ENCODE data around the gene NOP9.

Gene NOP9

DNA sequence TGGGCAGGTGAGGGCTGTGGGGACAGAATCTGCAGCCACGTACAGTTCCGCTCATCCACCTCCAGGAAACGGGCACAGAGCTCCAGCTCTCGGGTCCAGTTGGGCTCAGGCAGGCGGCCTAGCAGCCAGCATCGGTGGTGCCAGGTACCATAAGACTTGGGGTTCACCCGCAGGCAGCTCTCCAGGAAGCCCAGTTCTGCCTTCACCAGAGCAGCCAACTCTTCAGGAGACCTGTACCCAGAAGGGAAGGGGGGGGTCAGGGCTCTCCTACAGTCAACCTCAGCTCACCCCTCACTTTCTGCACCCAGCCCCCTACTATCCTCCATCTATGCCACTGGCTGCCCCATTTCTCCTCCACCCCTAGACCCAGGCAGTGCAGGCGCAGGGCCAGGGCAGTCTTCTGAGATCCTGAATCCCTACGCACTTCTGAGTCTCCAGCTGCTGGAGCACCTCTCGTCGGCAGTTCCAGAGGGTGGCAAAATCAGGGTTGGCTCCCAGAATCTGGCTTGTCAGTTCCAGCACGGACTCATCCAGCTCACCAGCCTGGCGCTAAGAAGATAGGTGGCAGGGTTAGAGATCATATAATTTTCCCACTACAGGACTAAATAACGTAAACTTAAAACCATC is 29.6 kb upstream of the NOP9 start:
- TF ChIP-seq, protein P1, sequence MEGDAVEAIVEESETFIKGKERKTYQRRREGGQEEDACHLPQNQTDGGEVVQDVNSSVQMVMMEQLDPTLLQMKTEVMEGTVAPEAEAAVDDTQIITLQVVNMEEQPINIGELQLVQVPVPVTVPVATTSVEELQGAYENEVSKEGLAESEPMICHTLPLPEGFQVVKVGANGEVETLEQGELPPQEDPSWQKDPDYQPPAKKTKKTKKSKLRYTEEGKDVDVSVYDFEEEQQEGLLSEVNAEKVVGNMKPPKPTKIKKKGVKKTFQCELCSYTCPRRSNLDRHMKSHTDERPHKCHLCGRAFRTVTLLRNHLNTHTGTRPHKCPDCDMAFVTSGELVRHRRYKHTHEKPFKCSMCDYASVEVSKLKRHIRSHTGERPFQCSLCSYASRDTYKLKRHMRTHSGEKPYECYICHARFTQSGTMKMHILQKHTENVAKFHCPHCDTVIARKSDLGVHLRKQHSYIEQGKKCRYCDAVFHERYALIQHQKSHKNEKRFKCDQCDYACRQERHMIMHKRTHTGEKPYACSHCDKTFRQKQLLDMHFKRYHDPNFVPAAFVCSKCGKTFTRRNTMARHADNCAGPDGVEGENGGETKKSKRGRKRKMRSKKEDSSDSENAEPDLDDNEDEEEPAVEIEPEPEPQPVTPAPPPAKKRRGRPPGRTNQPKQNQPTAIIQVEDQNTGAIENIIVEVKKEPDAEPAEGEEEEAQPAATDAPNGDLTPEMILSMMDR (IDR thresholded peaks at IDR 0.05; ENCODE audit: control insufficient read depth, insufficient read depth, low read depth, low read length, missing control alignments) = no peak
- no peak overlapping the region for H3K4me3 ChIP-seq (ENCODE audit: control insufficient read depth, low read depth, low read length)
- DNase-seq (ENCODE audit: low read depth) = no peak

DNA sequence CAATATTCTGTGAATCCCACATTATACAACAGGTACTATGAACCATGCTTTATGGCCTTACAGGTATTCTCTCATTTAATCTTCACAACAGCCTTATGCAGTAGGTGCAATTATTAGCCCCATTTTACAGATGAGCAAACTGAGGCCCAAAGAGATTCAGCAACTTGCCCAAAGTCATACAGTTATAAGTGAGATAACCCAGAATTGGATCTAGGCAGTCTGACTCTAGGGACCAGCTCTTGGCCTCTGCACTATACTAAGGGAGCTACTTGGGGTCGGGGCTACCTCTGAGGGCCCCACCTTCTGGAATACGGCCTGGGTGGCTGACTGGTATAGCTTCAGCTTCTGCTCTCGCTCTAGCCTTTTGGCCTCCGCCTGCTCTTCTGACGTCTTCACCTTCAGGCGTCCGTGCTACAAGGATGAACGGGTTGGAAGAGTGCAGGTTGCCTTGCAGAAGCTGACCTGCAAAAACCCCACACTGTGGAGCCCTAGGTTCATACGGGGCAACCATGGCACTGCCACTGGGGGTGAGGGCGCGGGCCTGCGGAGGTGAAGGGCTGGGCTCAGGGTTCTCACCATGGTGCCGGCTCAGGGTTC is 29.0 kb upstream of the NOP9 start:
- H3K4me3 ChIP-seq (ENCODE audit: control insufficient read depth, low read depth, low read length) = peak overlapping the region; percentile 79
- TF ChIP-seq, protein P1 (IDR thresholded peaks at IDR 0.05; ENCODE audit: control insufficient read depth, insufficient read depth, low read depth, low read length, missing control alignments) = no peak
- DNase-seq (ENCODE audit: low read depth) = no peak

DNA sequence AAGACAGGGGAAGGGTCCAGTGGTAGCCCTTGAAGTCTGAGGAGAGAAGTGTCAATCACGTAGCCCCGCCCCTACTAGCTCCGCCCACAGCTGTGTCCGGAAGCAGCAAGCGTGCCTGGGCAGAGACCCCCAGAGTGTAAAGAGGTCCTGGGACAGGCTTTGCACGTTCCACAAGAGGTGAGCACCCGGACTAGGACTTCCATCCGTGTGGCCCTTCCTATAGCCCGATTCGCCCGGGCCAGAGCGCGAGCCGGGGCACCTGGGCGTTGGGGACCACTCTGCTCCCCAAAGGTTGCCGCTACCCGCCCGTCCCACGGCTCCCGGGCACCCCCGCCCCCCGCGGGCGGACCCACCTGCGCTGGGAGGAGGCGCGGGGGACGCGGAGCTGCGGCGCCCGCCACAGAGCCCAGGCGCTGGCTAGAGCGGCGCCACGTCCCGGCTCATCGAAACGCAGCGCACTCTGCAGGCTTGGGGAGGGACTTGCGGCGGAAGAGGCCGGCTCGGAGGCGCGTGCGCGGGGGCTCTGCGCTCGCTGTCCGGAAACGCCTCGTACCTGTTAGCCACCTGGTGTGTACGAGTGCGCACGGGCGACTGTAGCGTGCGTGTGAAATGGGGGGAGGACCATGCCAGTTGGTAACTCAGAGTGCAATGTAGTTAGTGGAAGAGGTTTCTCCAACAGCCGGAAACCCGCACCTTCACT is 28.4 kb upstream of the NOP9 start, which contains the start of gene RABGGTA:
Gene RABGGTA (minus strand): TSS at position 464 of the 700 bp plus-strand sequence. CDS start 482 bp downstream, outside the sequence.
- peak; percentile 46 for DNase-seq (ENCODE audit: low read depth)
- TF ChIP-seq, protein P1 (IDR thresholded peaks at IDR 0.05; ENCODE audit: control insufficient read depth, insufficient read depth, low read depth, low read length, missing control alignments) = peak; percentile 66

DNA sequence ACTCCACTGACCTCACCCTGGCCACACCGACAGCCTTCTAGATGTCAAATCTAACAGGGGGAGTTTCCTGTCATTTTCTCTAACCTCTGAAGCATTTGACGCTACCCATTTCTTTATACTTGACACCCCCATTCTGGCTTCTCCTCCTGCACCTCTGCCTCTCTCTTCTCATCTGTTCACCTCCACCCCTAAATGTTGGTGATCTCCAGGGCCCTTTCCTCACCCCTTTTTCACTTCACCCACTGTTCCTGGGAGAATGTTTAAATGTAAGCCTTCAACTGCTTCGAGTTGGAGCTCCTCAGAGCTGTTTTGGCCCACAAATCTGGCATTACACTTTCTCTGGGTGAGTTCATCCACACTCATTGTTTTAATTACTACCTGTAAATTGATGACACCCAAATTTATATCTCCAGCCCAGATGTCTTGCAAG is 27.8 kb upstream of the NOP9 start:
- H3K4me3 ChIP-seq (ENCODE audit: control insufficient read depth, low read depth, low read length) = peak overlapping the region; percentile 79
- DNase-seq (ENCODE audit: low read depth) = no peak
- TF ChIP-seq, protein P1 (IDR thresholded peaks at IDR 0.05; ENCODE audit: control insufficient read depth, insufficient read depth, low read depth, low read length, missing control alignments) = no peak

More for the DNA sequence above, 28.4 kb upstream of the NOP9 start, which contains the start of gene RABGGTA:
- peak within 1 kb of the TSS; percentile 79 for H3K4me3 ChIP-seq (ENCODE audit: control insufficient read depth, low read depth, low read length)

DNA sequence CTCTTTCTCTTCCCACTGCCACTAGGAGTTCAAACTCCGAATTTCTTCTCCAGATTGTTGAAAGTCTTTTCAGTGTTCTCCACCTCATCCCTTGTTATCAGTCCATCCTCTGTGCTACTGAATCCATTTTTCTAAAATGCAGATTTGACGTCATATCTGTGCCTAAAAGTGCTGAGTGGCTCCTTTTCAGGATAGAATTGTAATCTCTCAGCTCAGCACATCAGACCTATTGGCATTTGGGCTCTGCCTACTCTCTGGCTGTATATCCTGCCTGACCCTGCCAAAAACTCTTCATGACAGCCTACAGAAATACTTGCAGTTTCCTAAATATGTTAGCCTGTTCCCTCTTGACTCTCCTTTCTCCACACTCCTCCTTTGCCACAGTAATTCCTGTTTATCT is 27.2 kb upstream of the NOP9 start:
- TF ChIP-seq, protein P1 (IDR thresholded peaks at IDR 0.05; ENCODE audit: control insufficient read depth, insufficient read depth, low read depth, low read length, missing control alignments) = no peak
- H3K4me3 ChIP-seq (ENCODE audit: control insufficient read depth, low read depth, low read length) = no peak overlapping the region
- no peak for DNase-seq (ENCODE audit: low read depth)

DNA sequence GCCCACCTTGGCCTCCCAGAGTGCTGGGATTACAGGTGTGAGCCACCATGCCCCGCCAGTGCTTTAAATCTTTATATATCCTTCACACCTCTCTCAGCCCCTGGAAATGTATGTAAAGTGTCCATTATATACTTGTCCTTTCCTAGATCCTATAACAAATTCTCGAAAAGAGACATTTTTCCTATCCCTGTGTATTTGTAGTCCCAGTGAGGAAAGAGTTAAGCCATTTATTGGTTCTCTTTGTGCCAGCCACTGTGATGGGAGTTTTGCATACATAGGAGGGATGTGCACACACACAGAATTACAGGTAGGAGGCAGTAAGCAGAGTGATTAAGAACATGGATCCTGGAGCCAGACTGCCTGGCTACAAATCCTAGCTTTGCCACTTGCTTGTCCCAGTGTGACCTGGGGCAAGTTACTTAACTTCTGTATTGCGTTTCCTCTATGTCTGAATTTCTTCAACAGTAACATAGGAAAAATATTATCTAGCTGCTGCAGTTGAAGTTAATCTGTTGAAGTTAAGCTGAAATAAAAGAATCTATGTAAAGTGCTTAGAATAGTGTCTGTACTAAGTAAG is 26.1 kb upstream of the NOP9 start:
- no peak overlapping the region for H3K4me3 ChIP-seq (ENCODE audit: control insufficient read depth, low read depth, low read length)
- TF ChIP-seq, protein P1 (IDR thresholded peaks at IDR 0.05; ENCODE audit: control insufficient read depth, insufficient read depth, low read depth, low read length, missing control alignments) = no peak
- no peak for DNase-seq (ENCODE audit: low read depth)

Measured in AG09309 (cell line).